Smooth muscle cell (in vitro differentiated cells): Measurements from ENCODE around the gene COA8. TPM values are rescaled to one million over a fixed set of nuclear protein-coding genes. Genes with fewer than 3 reads are reported as not detected.

Experiments used
- DNase-seq: peaks from one replicate; lab custom pipeline; 2025; ENCODE audit not compliant: unreplicated experiment; lab: John Stamatoyannopoulos, UW
- H2AFZ ChIP-seq: fragments of 200-600 bp; sonication (generic); 2 replicates; pipeline ENCODE4 v1.6.0; 2016; ENCODE audit warnings: antibody characterized with exemption, low read depth, mild to moderate bottlenecking
- H3F3A ChIP-seq: fragments of 200-600 bp; sonication (generic); 2 replicates; pipeline ENCODE4 v1.6.0; 2017; ENCODE audit warnings: antibody characterized with exemption, low read depth
- H3K27ac ChIP-seq: fragments of 200-600 bp; sonication (generic); 2 replicates; pipeline ENCODE4 v1.5.1; 2016; ENCODE audit warnings: low read depth, mild to moderate bottlenecking
- H3K27me3 ChIP-seq: fragments of 200-600 bp; sonication (generic); 2 replicates; pipeline ENCODE4 v1.6.1; 2016; ENCODE audit warnings: low read depth, mild to moderate bottlenecking
- H3K36me3 ChIP-seq: fragments of 200-600 bp; sonication (generic); 2 replicates; pipeline ENCODE4 v1.5.1; 2016; ENCODE audit warnings: low read depth
- H3K4me1 ChIP-seq: fragments of 200-600 bp; sonication (generic); 2 replicates; pipeline ENCODE4 v1.5.1; 2016; ENCODE audit warnings: low read depth
- H3K4me2 ChIP-seq: fragments of 200-600 bp; sonication (generic); 2 replicates; pipeline ENCODE4 v1.6.0; 2016; ENCODE audit warnings: mild to moderate bottlenecking
- H3K4me3 ChIP-seq: fragments of 200-600 bp; sonication (generic); 2 replicates; pipeline ENCODE4 v1.5.1; 2016; ENCODE audit warnings: mild to moderate bottlenecking
- H3K79me2 ChIP-seq: fragments of 200-600 bp; sonication (generic); 2 replicates; pipeline ENCODE4 v1.6.0; 2016; ENCODE audit warnings: low read depth, mild to moderate bottlenecking
- H3K9ac ChIP-seq: fragments of 200-600 bp; sonication (generic); 2 replicates; pipeline ENCODE4 v1.6.0; 2016; ENCODE audit warnings: low read depth
- H3K9me3 ChIP-seq: fragments of 200-600 bp; sonication (generic); replicated peaks from 2 replicates; pipeline ENCODE4 v1.5.1; 2016; ENCODE audit warnings: low read depth
- H4K20me1 ChIP-seq: fragments of 200-600 bp; sonication (generic); 2 replicates; pipeline ENCODE4 v1.6.0; 2016; ENCODE audit warnings: low read depth
- WGBS: methylation state at CpG from one replicate; pipeline ENCODE4 v1.1.7; 2016; ENCODE audit warnings: low lambda C conversion rate; 5-methylcytosine and 5-hydroxymethylcytosine counted together
- polyA plus RNA-seq: library from polyadenylated mRNA; unstranded; fragments of >200 nt; fragmentation: Nextera tagmentation; extraction: Ambion mirVana; gene quantifications from 2 replicates; pipeline ENCODE4 v1.2.1, GENCODE V29; 2016
- total RNA-seq: library from RNA; depleted of rRNA; stranded (reverse); fragments of >200 nt; gene quantifications from 2 replicates; pipeline ENCODE4 v1.2.3, GENCODE V29; 2014
- TF ChIP-seq, protein P1 (sequence below): fragments of 200-600 bp; sonication (generic); IDR thresholded peaks from 2 replicates; pipeline ENCODE4 v1.5.1; 2017; ENCODE audit warnings: borderline replicate concordance, mild to moderate bottlenecking, antibody characterized with exemption; ENCODE audit not compliant: insufficient read depth, poor library complexity, severe bottlenecking

The COA8 gene
- total and polyA plus RNA-seq, 2 experiments from 2014 or later, result 33.4 to 69.9 TPM

DNA sequence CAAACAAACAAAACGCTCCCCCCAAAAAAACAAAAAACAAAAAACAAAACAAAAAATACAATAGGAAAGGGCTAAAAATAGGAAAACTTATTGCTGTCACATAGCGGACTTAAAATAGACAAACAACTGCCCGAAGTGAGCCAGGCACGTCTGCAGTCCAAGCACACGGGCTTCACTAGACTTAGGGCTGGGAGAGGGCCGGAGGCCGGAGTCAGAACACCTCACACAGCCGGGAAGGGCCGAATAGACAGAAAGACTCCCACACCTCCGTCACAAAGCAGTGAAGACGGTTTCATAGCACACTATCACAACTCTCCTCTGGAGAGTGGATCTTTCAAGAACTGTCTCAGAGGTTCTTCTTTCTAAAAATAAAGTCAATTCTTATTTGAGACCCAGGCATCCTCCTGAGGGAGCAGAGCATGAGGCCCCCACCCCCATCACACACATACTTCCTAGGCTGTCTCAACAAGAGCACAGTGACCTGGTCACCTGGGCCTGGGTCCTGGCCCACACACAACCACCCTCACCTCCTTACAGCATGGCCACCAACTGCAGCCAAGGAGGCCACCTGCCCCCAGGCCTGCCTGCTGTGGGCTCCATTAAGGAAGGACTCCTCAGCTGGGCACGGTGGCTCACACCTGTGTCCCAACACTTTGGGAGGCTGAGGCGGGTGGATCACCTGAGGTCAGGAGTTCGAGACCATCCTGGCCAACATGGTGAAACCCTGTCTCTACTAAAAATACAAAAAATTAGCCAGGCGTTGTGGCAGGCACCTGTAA, 7.0 kb upstream of the COA8 start:
- Histone ChIP-seq H3K27me3 (no peaks in the 10 kb centered on the region), H3K9ac (no peak overlapping the region), H4K20me1 (peaks cover 80% of the 10 kb centered on the region), H3K27ac (no peak overlapping the region), H3K4me2 (no peak overlapping the region), H3K9me3 (no peaks in the 10 kb centered on the region), H3K79me2 (peaks cover 41% of the 10 kb centered on the region), H3K4me1 (peaks cover 2% of the 10 kb centered on the region), H3F3A (peaks cover 15% of the 10 kb centered on the region), H2AFZ (no peak overlapping the region), H3K36me3 (no peaks in the 10 kb centered on the region), H3K4me3 (no peak overlapping the region)
- WGBS, result 95% methylated on average over 15 of the region's 15 CpGs
- TF ChIP-seq, protein P1, sequence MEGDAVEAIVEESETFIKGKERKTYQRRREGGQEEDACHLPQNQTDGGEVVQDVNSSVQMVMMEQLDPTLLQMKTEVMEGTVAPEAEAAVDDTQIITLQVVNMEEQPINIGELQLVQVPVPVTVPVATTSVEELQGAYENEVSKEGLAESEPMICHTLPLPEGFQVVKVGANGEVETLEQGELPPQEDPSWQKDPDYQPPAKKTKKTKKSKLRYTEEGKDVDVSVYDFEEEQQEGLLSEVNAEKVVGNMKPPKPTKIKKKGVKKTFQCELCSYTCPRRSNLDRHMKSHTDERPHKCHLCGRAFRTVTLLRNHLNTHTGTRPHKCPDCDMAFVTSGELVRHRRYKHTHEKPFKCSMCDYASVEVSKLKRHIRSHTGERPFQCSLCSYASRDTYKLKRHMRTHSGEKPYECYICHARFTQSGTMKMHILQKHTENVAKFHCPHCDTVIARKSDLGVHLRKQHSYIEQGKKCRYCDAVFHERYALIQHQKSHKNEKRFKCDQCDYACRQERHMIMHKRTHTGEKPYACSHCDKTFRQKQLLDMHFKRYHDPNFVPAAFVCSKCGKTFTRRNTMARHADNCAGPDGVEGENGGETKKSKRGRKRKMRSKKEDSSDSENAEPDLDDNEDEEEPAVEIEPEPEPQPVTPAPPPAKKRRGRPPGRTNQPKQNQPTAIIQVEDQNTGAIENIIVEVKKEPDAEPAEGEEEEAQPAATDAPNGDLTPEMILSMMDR, result no peak
- no peak for DNase-seq

DNA sequence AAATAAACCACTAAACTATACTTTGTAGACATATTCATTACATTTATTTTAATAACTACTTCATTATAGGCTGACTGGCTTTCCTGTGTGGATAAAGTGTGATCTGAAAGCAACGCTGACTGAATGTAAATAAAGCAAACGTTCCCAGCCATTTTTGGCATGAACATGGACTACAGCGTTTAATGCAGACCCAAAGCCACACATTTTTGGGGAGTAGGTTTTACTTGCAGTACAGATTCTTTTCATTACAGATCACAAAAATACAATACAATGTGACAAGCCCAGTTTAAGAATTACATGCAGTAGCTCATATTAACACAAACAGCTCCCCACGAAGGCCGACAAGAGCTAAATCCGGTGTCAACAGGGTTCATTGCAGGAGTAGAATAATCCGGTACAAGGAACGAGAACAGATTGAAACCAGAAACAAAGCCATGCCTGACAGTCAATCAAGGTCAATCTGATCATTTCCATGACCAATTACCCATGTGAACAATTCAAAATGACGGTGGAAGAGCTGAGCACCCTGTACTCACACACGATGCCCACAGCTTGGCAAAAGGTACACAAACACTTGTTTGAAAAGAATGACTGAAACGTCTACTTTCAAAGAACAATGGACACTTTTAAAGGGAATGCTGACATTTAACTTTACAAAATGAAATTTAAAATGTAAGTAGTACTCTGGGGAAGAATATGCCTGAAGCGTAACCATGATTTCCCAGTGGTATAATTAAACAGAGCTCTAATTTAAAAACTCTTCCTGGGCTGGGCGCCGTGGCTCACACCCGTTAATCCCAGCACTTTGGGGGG, 5.6 kb upstream of the COA8 start:
- no peak overlapping the region for H2AFZ ChIP-seq
- 93% methylated on average over 15 of the region's 15 CpGs for WGBS
- H3K79me2 ChIP-seq, result peaks cover 55% of the 10 kb centered on the region
- peak overlapping the region; percentile 54 for H3K27ac ChIP-seq
- no peaks in the 10 kb centered on the region for H3K36me3 ChIP-seq
- H3K4me3 ChIP-seq, result no peak overlapping the region
- H3F3A ChIP-seq, result peaks cover 18% of the 10 kb centered on the region
- no peaks in the 10 kb centered on the region for H3K9me3 ChIP-seq
- H3K27me3 ChIP-seq, result no peaks in the 10 kb centered on the region
- H4K20me1 ChIP-seq, result peaks cover 81% of the 10 kb centered on the region
- no peak overlapping the region for H3K9ac ChIP-seq
- H3K4me1 ChIP-seq, result peaks cover 11% of the 10 kb centered on the region
- TF ChIP-seq, protein P1, result no peak
- DNase-seq, result no peak
- no peak overlapping the region for H3K4me2 ChIP-seq

DNA sequence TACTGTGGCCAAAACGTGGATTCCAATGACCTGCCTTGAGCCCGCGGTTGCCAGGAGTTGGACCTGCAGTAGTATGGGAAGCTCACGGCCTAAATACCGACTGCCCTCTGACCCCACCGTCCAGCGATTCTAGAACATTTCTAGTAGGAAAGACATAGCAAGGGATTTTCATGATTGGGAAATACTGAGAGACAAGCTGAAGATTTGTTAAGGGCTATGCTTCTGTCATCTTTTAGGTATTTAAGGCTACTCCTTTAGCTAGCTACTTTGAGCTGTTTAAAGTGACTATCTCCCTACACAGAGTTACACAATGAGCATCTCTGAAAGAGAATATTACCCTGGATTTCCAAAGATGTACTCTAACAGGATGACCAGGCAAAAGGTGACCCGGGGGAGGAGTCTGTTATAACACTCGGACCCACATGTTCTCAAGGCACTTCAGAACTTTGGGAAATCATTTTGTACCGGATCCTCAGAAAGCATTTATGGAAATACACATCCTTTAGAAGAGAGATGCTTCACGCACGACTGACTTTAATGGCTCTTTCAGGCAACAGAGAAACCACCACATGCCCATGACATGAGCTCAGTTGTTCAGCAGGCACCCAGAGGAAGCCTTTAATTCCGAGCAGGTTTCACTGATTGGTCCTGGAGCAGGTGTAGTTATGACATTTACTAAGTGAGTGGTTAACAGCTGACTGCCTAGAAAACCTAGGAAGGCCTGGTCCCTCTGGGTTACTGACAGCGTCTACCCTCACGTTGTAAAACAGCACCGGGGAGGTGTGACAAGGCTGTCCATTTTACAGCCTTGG, 4.5 kb upstream of the COA8 start:
- H3K4me2 ChIP-seq, result no peak overlapping the region
- peaks cover 11% of the 10 kb centered on the region for H3K4me1 ChIP-seq
- no peaks in the 10 kb centered on the region for H3K9me3 ChIP-seq
- H3K4me3 ChIP-seq, result no peak overlapping the region
- peak overlapping the region; percentile 54 for H3K27ac ChIP-seq
- 84% methylated on average over 16 of the region's 16 CpGs for WGBS
- H4K20me1 ChIP-seq, result peaks cover 73% of the 10 kb centered on the region
- no peak for DNase-seq
- peaks cover 18% of the 10 kb centered on the region for H3F3A ChIP-seq
- H3K36me3 ChIP-seq, result no peaks in the 10 kb centered on the region
- no peak overlapping the region for H2AFZ ChIP-seq
- H3K9ac ChIP-seq, result peak overlapping the region; percentile 9
- TF ChIP-seq, protein P1, result no peak
- no peaks in the 10 kb centered on the region for H3K27me3 ChIP-seq
- H3K79me2 ChIP-seq, result peaks cover 61% of the 10 kb centered on the region
